Spleen (tissue), 7 donors: ENCODE measurements around the gene ITGAE.

Experiments used
- CTCF ChIP-seq, 11 experiments: fragments of 200-600 bp in 7 of 11; fragments of 450-650 bp in 4 of 11; sonication (generic) in 4 of 11; IDR thresholded peaks in 8 of 11; conservative IDR thresholded peaks in 3 of 11; 1 replicate in 7 of 11; 2 replicates in 4 of 11; pipeline versions ENCODE4 v1.4.0 to v1.8.0; 2016 to 2021; ENCODE audit warnings: antibody characterized with exemption in 11 of 11, inconsistent platforms in 4 of 11, mild to moderate bottlenecking in 1 of 11
- POLR2A ChIP-seq, 3 donors: fragments of 450-650 bp; IDR thresholded peaks; one replicate each; pipeline ENCODE4 v1.5.1; 2017; ENCODE audit warnings: antibody characterized with exemption in 3 of 3, mild to moderate bottlenecking in 1 of 3
- donor health status: DM: no; HTN: no; CAD: no; lungs with moderate emphysema.
- donor health status: DM: no; HTN: no; CAD: no.
- donor health status: DM: no; HTN: no; CAD: no.

- no peak for TF ChIP-seq CTCF (IDR thresholded peaks at IDR 0.05 in 8 of 11, conservative IDR thresholded peaks at IDR 0.05 in 3 of 11)
- TF ChIP-seq POLR2A (IDR thresholded peaks at IDR 0.05) = no peak
These were observed 32.2 kb downstream of the ITGAE start for GRCh38 chr17:3768769-3769168.
